GM18868 (cell line): ENCODE measurements around the gene HMGCL.

ENCODE experiments used
- ATAC-seq: cut with Tn5 transposase; IDR thresholded peaks from one replicate; pipeline ENCODE4 v1.9.1; 2021; ENCODE audit warnings: mild to moderate bottlenecking, moderate library complexity; ENCODE audit not compliant: unreplicated experiment

HMGCL gene

DNA sequence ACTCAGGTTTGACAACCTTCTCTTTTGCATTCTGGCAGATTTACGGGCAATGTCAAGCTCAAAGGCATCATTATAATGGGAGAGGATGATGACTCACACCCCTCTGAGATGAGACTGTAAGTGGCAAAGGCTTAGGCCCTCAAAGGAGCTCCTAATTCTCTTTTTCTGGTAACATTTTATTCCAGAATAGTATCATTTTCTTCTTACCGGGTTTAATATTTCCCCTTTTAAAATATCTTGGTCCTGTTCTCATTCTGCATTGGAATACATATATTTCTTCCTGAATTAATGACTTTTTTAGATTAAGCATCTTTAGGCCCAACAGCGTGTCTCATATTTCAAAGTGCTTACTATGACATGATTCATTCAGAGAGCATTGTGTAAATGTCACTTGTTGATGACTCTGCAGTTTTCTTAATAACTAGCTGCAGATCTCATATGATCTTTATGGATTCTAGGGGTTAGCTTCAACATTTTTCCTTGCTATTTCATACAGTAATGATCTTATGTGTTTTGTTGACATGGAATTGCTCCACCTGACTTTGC, 45.3 kb downstream of the HMGCL start:
- ATAC-seq: no peak

DNA sequence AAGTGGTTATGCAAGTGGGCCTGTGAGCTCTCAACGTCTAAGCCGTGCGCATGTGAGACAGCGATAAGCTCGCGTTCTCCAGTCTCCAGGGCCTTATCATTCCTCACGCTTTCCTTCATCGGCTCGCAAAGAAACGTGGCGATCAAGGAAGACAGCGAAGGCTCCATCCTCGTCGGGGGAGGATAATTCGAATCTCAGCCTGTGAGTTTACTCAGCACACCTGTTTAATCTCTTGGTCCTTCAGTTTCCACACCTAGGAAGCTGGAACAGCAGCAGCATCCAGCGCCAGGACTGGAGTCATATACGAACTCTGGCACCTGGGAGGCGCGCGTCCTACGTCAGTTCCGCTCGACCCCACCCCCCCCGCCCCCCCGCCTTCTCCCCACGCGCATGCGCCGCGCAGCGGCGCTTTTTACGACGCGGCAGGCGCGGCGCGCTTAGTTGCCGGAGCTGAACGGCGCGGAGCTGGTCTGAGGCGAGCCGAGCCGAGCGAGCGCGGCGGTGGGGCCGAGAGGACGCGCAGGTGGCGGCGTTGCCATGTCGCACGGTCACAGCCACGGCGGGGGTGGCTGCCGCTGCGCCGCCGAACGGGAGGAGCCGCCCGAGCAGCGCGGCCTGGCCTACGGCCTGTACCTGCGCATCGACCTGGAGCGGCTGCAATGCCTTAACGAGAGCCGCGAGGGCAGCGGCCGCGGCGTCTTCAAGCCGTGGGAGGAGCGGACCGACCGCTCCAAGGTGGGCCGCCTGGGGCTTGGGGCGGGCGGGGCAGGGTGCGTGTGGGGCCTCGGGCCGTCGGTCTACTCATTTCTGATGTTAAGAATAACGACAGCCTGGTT, 47.0 kb downstream of the HMGCL start, which contains the start of gene PITHD1:
Gene PITHD1, plus strand, starts transcription at position 440 of the 836 bp plus-strand sequence. Its CDS starts 98 bp downstream, at position 538.
- peak; percentile 64 for ATAC-seq

DNA sequence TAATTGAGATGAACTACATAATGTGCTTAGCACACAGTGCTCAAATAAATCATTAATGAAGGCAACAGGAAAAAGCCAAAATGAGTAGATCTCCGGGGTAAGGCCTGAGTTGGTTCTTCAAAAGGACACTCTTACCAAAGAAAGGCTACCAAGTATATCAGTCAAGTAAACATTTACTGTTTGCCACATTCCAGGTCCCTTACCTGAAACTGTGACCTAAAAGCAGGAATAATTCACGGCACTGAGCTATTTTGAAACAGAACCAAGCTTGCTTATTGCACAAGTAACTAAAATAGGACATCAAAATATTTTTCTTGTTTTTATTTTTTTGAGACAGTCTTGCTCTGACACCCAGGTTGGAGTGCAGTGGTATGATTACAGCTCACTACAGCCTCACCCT, 49.0 kb downstream of the HMGCL start:
- no peak for ATAC-seq

- no peak for ATAC-seq
Measured at GRCh38 chr1:23774174-23774880, 50.9 kb downstream of the HMGCL start.

GRCh38 chr1:23772854-23773242, 52.4 kb downstream of the HMGCL start:
- no peak for ATAC-seq

- ATAC-seq: no peak
Measured at GRCh38 chr1:23772049-23772853, 53.0 kb downstream of the HMGCL start.

DNA sequence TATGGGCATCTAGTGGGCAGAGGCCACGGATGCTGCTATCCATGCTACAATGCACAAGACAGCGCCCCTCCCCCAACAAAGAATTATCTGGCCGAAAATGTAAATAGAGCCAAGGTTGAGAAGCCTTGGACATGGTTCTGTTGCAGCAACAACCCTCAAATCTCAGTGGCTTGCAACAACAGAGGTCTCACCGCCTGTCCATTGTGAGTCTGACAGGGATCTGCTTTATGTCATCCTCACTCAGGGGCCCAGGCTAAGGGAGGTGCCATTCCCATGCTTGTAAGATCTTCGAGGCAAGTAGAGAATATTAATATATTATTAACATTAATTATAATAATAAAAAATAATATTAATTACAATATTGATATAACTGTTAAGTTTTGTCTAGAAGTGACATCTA, 56.5 kb downstream of the HMGCL start:
- ATAC-seq: no peak

DNA sequence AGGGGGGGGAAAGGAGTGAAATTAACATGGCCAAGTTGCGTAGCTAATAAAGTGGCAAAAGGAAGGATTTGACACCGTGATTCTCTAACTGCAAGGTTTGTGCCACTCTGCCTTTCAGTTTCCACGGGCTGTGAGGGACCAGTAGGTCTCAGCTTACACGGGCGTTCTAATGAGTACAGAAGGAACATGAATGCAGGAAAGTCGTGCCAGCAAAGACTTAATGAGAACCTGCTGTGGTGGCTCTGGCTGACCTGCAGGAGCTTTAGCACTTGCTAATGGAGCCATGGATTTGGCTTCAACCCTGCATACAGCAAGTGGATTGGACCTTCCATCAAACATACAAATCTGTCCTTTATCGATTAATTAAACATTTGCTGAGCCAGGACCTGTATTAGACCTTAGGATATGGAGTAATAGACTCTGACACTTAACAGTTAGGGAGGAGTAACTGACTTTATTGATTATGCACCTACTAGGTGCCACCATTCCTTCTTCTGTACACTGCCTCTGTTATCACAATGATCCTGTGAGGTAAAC, 62.1 kb downstream of the HMGCL start:
- ATAC-seq: no peak

GRCh38 chr1:23759277-23759676, 66.0 kb downstream of the HMGCL start:
- ATAC-seq: no peak

DNA sequence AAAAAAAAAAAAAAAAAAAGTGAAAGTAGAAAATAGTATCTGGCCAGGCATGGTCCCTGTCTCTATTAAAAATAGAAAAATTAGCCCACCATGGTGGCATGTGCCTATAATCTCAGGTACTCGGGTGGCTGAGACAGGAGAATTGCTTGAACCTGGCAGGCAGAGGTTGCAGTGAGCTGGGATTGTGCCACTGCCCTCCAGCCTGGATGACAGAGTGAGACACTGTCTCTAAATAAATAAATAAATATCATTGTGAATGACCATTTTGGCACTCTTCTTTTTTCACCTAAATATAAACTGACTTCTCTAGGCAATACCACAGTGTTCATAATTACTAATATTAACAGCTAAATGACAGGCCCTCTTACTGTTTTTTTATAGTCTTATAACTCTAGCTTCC, 67.4 kb downstream of the HMGCL start:
- no peak for ATAC-seq

GRCh38 chr1:23756676-23757075, 68.6 kb downstream of the HMGCL start:
- no peak for ATAC-seq

DNA sequence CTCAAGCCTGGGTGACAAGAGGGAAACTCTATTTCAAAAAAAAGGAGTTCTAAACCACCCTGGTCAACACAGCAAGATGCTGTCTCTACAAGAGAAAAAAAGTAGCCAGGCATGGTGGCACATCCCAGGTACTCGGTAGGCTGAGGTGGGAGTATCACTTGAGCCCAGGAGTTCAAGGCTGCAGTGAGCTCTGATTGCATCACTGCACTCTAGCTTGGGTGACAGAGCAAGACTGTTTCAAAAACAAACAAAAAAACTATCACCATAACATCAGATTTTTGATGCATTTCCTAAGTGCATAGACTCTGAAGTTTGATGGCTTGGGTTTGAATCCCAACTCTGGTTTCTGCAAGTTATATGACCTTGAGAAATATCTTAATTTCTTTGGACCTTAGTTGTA, 72.3 kb downstream of the HMGCL start:
- ATAC-seq: no peak
